ENCODE results near the gene TTN. TPM values are rescaled to one million over a fixed set of nuclear protein-coding genes. Genes with fewer than 3 reads are reported as not detected.

TTN gene
- total RNA-seq, 1 experiment from 2014 or later, result 0.05 TPM

GRCh38 chr2:178521304-178522150 is 285.7 kb downstream of the TTN start:
- TF ChIP-seq ZFX (IDR thresholded peaks at IDR 0.05) (no peak), ZBTB33 (IDR thresholded peaks at IDR 0.05; ENCODE audit: extremely low read depth, insufficient replicate concordance, low read length) (no peak), SP1 (IDR thresholded peaks at IDR 0.05; ENCODE audit: low read depth) (no peak), ZNF274 (IDR thresholded peaks at IDR 0.05; ENCODE audit: low read depth, low read length) (no peak), SIN3A (IDR thresholded peaks at IDR 0.05; ENCODE audit: low read depth) (no peak), EZH2 (IDR thresholded peaks at IDR 0.05) (no peak), SRF (IDR thresholded peaks at IDR 0.05; ENCODE audit: low read depth) (no peak), EZH2phosphoT487 (IDR thresholded peaks at IDR 0.05; ENCODE audit: borderline replicate concordance) (no peak), FOSL1 (IDR thresholded peaks at IDR 0.05; ENCODE audit: low read depth) (no peak), POLR2A (IDR thresholded peaks at IDR 0.05; ENCODE audit: borderline replicate concordance, extremely low read depth, insufficient read depth, insufficient read length) (no peak), ATF3 (IDR thresholded peaks at IDR 0.05) (no peak), MAX (IDR thresholded peaks at IDR 0.05) (no peak)
- no peak overlapping the region for H3K9ac ChIP-seq (ENCODE audit: low read length)
- no peaks in the 10 kb centered on the region for H3K9me3 ChIP-seq (ENCODE audit: control insufficient read depth in 1 of 2, insufficient read depth in 1 of 2, low read depth in 1 of 2, low read length in 2 of 2)
- no peak overlapping the region for H3K27ac ChIP-seq (ENCODE audit: low read depth, low read length)
- H2AFZ ChIP-seq (ENCODE audit: low read depth, low read length, poor library complexity, severe bottlenecking), result no peak overlapping the region
- H4K20me1 ChIP-seq (ENCODE audit: insufficient read depth), result no peaks in the 10 kb centered on the region
- H3K36me3 ChIP-seq (ENCODE audit: control insufficient read depth in 1 of 2, insufficient read depth in 2 of 2, low read length in 2 of 2), result no peaks in the 10 kb centered on the region
- peaks cover 0 to 4% of the 10 kb centered on the region in 2 experiments; a peak in 1 of 4 replicates for H3K4me1 ChIP-seq (ENCODE audit: control insufficient read depth in 1 of 2, insufficient read depth in 2 of 2, low read length in 2 of 2)
- DNase-seq (ENCODE audit: low read depth, low spot score) (no peak), ATAC-seq (no peak)
- H3K4me2 ChIP-seq (ENCODE audit: low read length), result no peak overlapping the region
- RAD21 ChIA-PET (ENCODE audit: low non-redundant PET in 1 of 2, low total read pairs in 2 of 2, uncharacterized antibody in 2 of 2, unreplicated experiment in 2 of 2), result no interaction called here
- intact Hi-C loops (cut with micrococcal nuclease), result no loop called here
- POLR2A ChIA-PET, result no interaction called here
- peaks cover 13% of the 10 kb centered on the region for H3K79me2 ChIP-seq (ENCODE audit: insufficient read depth, low read length)
- H3K9me2 ChIP-seq (ENCODE audit: insufficient read depth), result no peaks in the 10 kb centered on the region
- no peaks in the 10 kb centered on the region for H3K27me3 ChIP-seq (ENCODE audit: insufficient read depth, low read length)
- BruUV-seq (replicated peaks), result no TSS peak
- CTCF ChIA-PET, result no interaction called here
- no peak overlapping the region for H3K4me3 ChIP-seq (replicated peaks in 1 of 2; ENCODE audit: low read depth in 1 of 2, low read length in 2 of 2)

Measured in HCT116 (cell line).